GM21576 (cell line): ENCODE results near the gene FAM186B.
"Not testable (repeated sequence)": the region's sequence is repeated elsewhere in the genome, so short reads cannot be mapped to it uniquely, and the experiment has no call there.

Experiments
- ATAC-seq: cut with Tn5 transposase; IDR thresholded peaks from one replicate; pipeline ENCODE4 v1.9.1; 2021; ENCODE audit warnings: mild to moderate bottlenecking, moderate library complexity; ENCODE audit not compliant: unreplicated experiment

FAM186B gene

DNA sequence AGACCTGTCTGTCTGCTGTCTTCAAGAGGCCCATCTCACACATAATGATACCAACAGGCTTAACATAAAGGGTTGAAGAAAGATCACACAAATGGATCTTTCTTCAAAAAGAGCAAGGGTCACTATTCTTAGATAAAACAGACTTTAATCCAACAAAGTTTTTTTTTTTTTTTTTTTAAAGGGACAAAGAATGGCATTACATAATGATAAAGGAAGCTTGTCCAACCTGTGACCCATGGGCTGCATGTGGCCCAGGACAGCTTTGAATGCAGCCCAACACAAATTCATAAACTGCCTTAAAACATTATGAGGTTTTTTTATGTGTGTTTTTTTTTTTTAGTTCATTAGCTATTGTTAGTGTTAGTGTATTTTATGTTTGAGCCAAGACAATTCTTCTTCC is 6.8 kb upstream of the FAM186B start:
- ATAC-seq = no peak

DNA sequence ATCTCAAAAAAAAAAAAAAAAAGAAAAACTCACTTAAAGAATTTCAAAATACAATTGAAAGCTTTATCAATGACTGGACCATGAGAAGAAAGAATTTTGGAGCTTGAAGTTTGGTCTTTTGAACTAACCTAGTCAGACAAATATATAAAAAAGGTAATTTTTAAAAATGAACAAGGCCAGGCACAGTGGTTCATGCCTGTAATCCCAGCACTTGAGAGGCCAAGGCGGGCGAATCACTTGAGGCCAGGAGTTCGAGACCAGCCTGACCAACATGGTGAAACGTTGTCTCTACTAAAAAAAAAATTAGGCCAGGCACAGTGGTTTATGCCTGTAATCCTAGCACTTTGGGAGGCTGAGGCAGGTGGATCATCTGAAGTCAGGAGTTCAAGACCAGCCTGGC is 5.3 kb upstream of the FAM186B start:
- not testable (repeated sequence) for ATAC-seq

DNA sequence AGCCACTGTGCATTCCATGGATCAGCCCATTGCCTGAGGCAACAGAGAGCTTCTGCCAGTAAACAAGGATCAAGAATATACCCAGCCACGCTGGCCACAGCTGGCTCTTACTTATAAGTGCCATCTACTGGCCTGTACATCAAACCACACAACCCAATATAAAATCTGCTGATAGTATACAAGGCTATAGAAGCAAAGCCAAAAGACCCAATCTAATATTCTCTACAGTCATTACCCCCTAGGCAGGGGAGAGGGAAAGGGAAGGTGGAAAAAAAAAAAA is 4.4 kb upstream of the FAM186B start:
- ATAC-seq = no peak

DNA sequence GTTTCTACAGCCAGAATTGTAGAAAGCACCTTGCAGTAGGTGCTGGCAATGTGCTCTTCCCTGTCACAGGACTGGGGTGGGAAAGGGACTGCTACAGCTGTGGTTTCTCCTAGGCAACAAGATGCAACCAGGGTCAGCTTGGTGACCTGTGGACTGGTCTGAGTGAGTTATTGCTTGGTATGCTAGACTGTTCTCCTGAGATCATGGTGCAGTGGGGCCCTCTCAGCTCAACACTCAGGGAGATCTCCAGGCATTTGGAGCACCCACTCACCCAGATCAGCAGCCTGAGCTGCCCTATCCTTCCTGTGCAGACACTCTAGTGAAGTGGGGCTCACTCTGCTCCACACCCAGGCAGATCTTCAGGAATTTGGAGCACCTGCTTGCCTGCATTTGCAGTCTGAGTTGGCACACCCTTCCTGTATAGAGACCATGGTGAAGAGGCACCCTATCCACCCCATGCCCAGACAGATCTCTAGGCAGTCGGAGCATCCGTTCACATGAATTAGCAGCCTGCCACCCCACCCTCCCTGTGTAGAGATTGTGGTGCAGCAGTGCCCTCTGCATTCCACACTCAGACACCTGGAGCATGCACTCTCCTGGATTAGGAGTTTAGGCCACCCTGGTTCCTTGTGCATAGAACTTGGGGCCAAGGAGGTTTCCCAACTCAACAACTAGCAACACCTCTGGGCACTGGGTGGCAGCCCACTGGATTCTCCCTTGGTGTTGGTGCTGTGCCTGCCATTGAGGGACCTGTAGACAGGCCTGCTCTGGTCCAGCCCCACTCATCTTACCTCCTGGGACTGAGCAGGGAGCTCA is 3.8 kb upstream of the FAM186B start:
- no peak for ATAC-seq

DNA sequence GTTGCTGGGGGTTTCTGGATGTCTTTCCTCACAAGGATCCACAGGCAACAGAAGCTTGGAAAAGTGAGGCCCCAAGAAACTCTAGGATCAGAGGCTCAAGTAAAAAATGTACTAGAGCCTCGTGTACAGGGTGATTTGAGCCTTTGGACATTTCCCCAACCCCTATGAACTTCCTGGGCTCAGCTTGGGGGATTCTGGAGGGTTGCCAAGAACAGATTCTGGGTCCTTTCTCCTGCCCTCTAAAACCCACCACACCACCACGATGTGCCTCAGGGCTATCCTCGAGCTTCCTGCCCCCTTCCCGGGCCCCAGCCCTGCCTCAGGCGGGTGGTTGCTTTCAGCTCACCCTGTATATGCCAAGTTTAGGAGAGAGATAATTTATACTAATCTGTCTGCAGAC is 583 bp downstream of the FAM186B start:
- ATAC-seq = no peak

DNA sequence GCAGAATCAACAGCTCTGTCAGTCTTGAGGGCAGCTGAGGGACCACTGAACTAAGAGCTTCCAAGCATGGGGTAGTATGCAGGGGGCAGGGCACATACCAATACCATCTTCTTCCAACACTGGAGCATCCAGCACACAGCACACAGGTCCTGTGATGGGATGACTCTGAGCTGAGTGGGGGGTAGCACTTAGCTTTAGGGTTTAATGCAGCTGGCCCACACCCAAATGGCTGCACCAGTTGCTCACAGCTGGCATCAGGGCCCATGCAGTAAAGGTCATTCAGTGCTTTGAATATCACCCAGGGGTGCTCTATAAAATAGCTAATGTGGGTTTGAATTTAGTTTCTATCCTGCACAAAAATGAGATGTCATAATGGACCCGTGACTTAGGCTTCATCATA is 1.7 kb downstream of the FAM186B start:
- ATAC-seq = no peak

DNA sequence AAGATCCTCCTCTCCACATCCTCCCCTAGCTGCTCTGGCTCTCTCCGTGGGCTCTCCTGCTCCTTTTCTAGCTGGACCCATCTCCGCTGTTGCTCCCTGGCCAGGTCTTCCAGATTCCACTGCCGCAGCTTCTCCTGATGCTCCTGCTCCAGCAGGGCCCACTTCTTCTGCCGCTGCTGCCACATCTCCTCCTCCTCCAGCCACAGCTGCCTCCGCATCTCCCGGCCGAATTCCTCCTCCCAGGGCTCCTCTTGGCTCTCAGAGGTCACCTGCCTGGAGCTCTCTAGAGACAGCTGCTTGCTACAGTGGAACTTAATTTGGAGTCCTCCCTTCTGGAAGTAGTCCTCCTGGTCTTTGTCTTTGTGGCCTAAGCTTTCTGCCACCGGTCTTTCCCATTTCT is 5.5 kb downstream of the FAM186B start:
- ATAC-seq = no peak

DNA sequence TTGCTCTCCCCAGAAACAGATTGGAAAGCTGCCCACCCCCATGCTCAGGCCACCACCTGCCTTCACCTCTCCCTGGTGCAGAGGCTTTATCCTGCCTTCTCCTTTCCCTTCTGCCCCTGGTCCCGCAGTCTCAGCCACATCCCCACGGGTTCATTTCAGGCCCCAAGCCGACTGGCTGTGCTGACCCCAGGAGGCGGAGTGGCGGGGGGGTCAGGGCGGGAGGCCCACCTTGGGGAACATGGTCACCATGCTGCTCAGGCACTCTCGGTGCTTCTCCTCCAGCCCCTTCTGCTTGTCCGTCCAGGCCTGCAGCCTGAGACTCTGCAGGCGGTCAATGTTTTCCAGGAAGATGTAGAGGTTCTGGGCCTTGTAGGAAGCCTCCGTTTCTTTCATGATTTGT is 6.9 kb downstream of the FAM186B start:
- ATAC-seq = no peak

DNA sequence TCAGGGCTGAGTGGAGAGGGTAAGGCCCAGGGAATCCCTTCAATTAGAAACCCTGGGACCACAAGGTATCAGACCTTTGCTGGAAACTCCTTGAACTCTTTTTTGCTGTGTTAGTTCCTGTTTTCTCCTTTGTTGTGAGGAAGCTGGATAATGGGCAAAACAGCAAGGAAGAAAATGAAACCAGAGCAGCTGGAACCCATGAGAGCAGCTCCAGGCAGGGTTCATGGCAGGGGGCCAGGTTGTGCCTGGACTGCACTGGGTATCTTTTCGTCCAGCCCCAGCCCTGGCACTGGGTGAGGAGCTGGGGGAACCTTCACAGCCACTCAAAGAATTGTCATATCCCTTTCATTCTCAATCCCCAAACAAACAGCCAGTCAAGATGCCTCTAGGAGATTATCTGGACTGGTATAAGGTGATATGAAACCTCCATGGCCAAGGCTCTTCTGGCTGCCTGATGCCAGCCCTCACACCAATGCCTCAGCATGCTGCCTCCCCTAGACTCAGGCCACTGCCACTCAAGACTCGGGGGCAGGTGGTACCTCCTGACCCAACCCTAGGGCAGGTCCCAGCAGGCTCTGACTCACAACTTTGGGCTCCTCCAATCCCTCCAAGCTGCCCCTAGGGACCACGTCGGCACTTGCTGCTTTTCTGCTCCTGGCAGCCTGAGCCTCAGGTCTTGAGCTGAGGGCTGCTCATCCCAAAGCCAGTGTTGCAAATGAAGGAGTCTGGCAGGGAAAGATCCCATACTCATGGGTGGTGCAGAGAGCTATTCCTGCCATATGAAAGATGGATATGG is 16.5 kb downstream of the FAM186B start:
- no peak for ATAC-seq

DNA sequence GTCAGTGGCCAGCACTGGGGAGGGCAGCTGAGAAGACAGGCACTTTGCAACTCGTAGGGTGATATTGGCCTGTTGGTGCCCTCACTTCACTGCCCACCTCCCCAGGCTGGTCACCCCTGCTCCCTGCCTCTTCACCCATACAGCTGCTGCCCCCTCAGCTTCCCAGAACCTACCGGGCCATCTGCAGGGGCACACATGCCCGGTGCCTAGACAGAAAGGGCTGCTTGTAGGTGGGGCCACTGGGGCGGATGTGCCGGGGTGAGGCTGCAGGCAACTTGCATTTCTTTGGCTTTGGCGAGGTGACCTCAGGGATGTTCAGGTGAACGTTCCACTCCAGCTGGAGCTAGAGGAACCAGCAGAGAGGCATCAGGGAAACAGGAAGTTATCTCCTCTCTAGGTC is 17.2 kb downstream of the FAM186B start:
- ATAC-seq = no peak

DNA sequence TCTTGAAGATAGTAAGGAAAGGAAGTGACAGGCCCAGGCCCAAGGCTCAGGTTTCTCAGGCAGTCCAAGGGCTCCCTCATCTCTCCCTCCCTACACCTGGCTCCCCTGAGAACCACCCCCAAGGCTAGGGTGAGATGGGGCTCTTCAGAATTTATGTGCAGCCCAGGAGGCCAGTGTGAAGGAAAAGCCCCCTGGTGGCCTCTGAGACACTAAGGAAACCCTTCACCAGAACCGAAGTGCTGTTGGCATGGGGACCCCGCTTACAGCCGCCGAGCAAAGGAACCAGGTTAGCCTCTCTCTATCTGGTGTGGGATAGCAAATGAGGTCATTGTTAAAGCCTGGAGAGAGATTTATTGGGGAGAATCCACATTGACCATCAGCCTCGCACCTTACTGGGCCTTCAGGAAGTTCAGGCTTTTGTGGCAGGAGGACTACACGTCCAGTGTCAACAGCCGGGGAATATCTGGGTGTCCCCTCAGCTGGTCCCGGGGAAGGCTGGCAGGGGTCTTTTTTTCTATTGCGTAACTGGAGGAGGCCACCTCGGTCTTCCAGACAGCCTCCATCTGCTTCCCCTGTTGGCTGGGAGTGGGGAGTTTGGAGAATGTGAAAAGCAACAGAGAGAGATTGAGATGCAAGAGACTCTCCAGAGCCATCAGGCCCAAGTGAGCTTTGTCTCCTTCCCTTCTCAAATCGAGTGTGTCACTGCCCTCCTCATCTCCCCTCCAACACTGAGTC is 18.1 kb downstream of the FAM186B start:
- no peak for ATAC-seq

DNA sequence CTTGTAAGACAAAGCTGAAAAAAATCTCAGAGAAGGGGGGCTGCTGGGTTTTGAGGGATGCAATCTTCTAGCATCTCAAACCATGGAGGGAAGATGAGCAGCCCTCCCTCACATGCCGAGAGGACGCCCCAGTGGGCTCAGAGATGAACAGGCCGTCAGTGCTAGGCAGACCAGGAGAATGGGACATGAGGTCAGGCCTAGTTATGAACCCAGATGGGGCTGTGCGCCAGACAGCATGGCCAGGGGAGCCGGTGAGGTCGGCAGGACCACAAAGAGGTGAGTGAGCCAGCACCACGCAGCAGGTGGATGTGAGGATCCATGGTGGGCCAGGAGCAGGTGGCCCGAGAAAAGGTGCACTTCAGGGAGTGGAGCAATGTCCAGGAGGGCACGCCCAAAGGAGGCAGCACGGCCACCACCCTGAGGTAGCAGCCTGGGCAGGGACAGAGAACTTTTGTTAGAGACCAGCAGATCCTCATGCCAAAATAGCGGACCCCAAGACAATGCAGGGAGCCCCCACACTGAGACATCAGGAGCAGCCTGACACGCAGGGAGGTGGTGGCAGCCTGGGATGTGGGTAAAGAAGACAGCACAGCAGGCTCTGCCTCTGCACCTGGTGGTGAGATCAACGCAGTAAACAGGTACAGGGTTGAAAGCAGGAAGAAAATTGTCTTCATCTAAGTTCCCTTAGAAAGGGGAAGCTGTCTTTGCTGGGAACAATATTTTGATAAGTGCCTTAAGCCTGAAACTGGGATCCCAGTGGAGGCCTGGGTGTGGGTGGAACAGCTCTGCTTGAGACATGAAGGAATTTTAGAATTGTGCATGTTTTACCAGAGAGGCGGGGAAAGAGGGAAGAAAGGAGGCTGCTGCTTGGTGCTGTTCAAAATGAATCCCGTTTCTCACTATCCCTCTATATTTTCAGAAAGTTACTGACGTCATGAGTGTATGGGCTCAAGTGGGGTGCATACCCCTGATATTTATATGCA is 19.7 kb downstream of the FAM186B start:
- ATAC-seq = no peak

DNA sequence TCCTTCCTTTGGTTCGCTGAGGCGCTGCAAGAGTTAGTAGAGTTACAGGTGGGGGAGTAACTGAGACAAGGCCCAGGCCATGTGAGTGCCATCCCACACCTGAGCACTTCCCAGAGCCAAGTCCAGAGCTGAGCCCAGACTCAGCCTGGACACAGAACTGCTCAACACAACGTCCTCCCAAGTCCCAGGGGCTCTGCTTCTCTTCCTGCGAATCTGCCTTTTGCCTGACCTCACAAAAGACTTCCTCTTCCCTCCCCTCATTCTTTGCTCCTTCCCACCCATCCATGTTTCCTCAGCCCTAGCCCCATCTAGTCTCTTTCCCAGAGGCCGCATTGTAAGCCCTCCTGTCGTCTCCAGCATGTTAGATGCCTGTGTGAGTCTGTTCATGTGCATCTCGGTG is 20.8 kb downstream of the FAM186B start:
- ATAC-seq = no peak

DNA sequence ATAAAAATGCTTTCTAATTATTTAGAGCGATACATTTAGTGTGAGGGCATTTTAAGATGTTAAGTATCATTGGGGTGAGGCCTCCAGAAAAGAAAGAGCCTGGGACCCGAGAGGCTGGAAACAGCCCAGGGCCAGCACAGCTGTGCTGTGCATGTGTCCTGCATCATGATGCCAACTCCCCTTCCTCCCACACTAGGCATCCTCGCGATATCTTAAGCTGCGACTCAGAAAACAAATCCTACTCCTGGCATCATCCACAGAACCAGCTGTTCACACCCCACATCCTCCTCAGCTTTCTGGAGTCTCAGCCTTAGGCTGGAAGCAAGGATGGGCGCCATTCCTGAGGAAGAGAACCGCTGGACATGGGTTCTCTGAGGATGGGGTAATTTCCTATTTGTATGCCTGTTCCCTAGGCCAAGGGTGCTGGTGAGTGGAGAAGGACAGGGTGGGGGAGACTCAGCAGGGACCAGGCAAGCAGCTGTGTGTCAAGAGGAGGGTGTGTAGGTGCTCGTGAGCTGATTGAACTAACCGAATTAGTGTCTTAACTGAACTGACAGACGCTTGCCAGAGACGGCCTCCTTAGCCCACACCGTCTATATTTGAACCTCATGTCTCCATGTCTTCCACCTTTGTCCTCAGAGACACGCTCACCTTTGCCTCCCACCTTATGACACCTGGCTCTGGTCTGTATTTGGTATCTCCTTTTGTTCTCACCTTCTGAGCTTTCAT is 21.9 kb downstream of the FAM186B start:
- ATAC-seq = no peak

DNA sequence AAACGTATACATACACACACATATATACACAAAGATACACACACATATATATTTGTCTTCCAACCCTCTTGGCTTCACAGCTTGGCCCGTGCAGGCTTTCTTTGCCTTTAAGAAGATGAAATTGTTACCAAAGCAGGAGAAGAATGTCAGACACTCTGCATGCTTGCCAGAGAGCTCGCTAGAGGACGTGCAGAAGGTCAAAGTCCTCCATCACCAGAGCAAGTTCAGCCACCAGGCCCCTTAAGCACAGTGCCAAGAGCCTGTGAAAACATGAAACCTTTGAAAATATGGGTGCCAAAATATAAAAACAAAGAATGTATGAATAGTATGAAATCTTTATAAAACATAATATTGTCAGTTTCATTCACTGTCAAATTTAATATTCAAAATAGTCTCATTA is 22.6 kb downstream of the FAM186B start:
- no peak for ATAC-seq

DNA sequence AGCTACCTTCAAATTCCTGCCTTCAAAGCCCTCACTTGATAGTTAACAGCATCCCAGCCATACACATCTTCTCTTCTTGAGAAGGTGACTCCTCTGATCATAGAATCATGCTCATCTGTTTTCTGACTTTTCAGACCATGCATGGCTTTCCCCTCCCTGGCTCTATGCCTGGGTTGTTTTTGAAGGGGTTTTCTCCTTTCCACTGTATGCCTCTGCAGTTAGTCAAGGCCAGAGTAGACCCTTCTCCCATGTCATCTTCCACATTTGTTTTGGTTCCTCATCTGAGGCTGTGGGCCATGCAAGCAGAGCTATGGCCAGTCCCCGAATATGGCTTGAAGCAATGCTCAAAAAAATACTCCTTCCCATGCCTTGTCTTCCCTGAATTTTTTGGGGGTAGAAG is 23.2 kb downstream of the FAM186B start:
- no peak for ATAC-seq

DNA sequence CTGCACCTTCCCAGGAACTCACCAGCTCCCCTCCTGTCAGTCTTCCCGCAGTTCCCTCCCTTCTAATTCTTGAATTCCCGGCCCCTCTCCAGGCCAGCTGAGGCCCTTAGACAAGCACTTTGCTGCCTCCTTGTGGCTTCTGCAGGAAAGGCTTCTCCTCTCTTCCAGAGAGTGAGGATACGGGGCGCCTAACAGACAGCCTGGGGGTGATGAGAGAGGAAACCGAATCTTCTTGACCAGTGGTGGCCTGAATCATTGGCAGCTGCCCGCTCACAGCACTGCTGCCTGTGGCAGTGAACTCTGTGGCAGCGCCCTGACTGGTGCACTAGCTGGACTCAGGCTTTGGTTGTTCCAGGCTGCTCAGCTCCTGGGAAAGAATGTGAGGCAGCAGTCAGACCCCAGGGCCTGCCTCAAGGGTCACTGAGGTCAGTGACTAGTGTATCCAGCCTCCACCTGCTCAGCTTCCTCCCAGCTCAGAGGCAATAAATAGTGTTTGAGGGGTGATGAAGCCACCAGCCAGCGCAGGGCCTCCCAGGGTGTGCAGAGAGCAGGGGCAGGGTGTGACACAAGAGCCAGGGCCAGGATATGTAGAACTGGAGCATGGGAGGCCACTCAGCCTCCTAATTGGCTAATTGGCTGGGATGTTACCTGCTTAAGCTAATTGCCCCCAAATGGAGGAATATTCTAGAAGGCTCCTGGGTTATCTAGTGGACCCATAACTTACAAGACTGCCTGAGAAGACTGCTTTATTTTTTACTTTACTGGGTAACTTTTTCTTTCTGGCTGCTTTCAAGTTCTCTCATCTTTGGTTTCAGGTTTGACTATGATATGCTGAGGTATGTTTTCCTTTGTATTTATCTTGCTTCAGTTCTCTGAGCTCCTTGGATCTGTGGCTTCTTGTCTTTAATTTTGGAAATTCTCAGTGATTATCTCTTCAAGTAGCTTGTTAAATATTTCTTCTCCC is 24.6 kb downstream of the FAM186B start:
- ATAC-seq = no peak

DNA sequence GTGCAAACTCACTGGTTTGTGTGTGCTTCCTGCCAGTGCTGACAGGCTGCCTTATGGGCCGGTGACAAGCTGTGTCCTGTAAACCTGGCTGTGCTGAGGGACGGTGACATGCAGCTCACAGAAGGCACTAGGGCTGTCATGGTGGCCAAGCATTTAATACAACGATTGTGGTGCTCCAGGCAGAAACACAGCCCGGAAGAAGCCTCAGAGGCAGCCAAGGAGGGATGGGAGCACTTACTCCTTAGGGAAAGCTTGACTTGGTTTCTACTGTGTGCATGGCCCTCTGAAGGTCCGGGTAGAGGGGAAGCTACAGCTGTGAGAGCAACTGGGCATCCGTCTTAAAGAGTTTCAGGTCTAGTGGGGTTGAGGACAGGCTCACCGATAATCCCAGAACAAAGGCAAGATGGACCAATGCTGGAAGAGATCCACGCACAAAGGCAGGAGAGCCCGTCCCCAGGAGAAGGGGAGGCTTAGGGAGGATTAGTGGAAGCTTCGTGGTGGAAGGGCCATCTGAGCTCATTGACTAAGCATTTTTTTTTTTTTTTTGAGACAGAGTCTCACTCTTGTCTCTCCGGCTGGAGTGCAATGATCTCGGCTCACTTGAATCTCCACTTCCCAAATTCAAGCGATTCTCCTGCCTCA is 26.8 kb downstream of the FAM186B start:
- no peak for ATAC-seq
